Parathyroid adenoma (tissue), 2 donors: Measurements from ENCODE around the gene RIC8A.
"Not testable (repeated sequence)": the region's sequence is repeated elsewhere in the genome, so short reads cannot be mapped to it uniquely, and the experiment has no call there.

Source experiments
- H2AFZ ChIP-seq: fragments of 300-600 bp; sonication (generic); one replicate; pipeline ENCODE4 v1.7.0; 2017; ENCODE audit warnings: antibody characterized with exemption, mild to moderate bottlenecking
- H3K27ac ChIP-seq: fragments of 300-600 bp; sonication (generic); one replicate; pipeline ENCODE4 v1.7.0; 2017
- H3K27me3 ChIP-seq: fragments of 300-600 bp; sonication (generic); one replicate; pipeline ENCODE4 v1.7.0; 2017; ENCODE audit warnings: low read length; ENCODE audit not compliant: control insufficient read depth, insufficient read depth
- H3K36me3 ChIP-seq: fragments of 300-600 bp; sonication (generic); one replicate; pipeline ENCODE4 v1.7.0; 2017; ENCODE audit warnings: low read length; ENCODE audit not compliant: control insufficient read depth, insufficient read depth
- H3K4me1 ChIP-seq: fragments of 300-600 bp; sonication (generic); one replicate; pipeline ENCODE4 v1.7.0; 2017; ENCODE audit warnings: control low read depth
- H3K4me2 ChIP-seq: fragments of 300-600 bp; sonication (generic); one replicate; pipeline ENCODE4 v1.7.0; 2017; ENCODE audit warnings: low read length
- H3K4me3 ChIP-seq: fragments of 300-600 bp; sonication (generic); one replicate; pipeline ENCODE4 v1.7.0; 2017; ENCODE audit warnings: low read depth, low read length
- H3K79me2 ChIP-seq: fragments of 300-600 bp; sonication (generic); one replicate; pipeline ENCODE4 v1.7.0; 2017; ENCODE audit warnings: control low read depth
- H3K9ac ChIP-seq: fragments of 300-600 bp; sonication (generic); one replicate; pipeline ENCODE4 v1.7.0; 2017; ENCODE audit warnings: mild to moderate bottlenecking
- H3K9me3 ChIP-seq: fragments of 300-600 bp; sonication (generic); one replicate; pipeline ENCODE4 v1.7.0; 2017; ENCODE audit warnings: low read length; ENCODE audit not compliant: control insufficient read depth
- CTCF ChIP-seq: fragments of 300-600 bp; sonication (generic); IDR thresholded peaks from one replicate; pipeline ENCODE4 v1.7.0; 2017; ENCODE audit warnings: antibody characterized with exemption, mild to moderate bottlenecking
- donor health status: primary hyperparathyroidism.

RIC8A gene

GRCh38 chr11:207208-207862 lies at the start of gene RIC8A, which contains the start of gene BET1L:
Gene RIC8A, plus strand, starts transcription at chr11:207708. Its CDS starts 1,147 bp downstream, at chr11:208855.
Gene BET1L, minus strand, starts transcription at chr11:207399. Its CDS starts 78 bp downstream, at chr11:207321.
- H3K4me2 ChIP-seq, result peak within 1 kb of the TSS; percentile 77
- H3K27me3 ChIP-seq, result no peaks in the 10 kb centered on the region
- peaks cover 8% of the 10 kb centered on the region for H3K4me1 ChIP-seq
- H3K9ac ChIP-seq, result peak within 1 kb of the TSS; percentile 68
- peaks cover 7% of the 10 kb centered on the region for H3K79me2 ChIP-seq
- H3K36me3 ChIP-seq, result no peaks in the 10 kb centered on the region
- peak within 1 kb of the TSS; percentile 93 for H3K27ac ChIP-seq
- H2AFZ ChIP-seq, result peak within 1 kb of the TSS; percentile 75
- TF ChIP-seq CTCF, result no peak
- peak within 1 kb of the TSS; percentile 95 for H3K4me3 ChIP-seq
- no peaks in the 10 kb centered on the region for H3K9me3 ChIP-seq

- not testable (repeated sequence) for H3K4me2 ChIP-seq, H3K9ac ChIP-seq, H3K9me3 ChIP-seq, H3K79me2 ChIP-seq, H2AFZ ChIP-seq, H3K27me3 ChIP-seq, H3K4me3 ChIP-seq, H3K27ac ChIP-seq, H3K4me1 ChIP-seq, H3K36me3 ChIP-seq
These were observed 27.3 kb upstream of the RIC8A start for GRCh38 chr11:180242-180641.

GRCh38 chr11:189200-189783 lies 18.2 kb upstream of the RIC8A start:
- H3K9me3 ChIP-seq, H3K4me3 ChIP-seq, H3K4me1 ChIP-seq, H3K4me2 ChIP-seq, H2AFZ ChIP-seq, H3K36me3 ChIP-seq, H3K79me2 ChIP-seq, H3K9ac ChIP-seq, H3K27me3 ChIP-seq, H3K27ac ChIP-seq: not testable (repeated sequence)

GRCh38 chr11:189843-190311 lies 17.6 kb upstream of the RIC8A start:
- not testable (repeated sequence) for H3K27ac ChIP-seq, H3K79me2 ChIP-seq, H2AFZ ChIP-seq, H3K4me1 ChIP-seq, H3K4me2 ChIP-seq, H3K4me3 ChIP-seq, H3K9me3 ChIP-seq, H3K27me3 ChIP-seq, H3K36me3 ChIP-seq, H3K9ac ChIP-seq

GRCh38 chr11:190546-190945 lies 17.0 kb upstream of the RIC8A start:
- H2AFZ ChIP-seq, H3K9me3 ChIP-seq, H3K4me3 ChIP-seq, H3K4me2 ChIP-seq, H3K36me3 ChIP-seq, H3K27ac ChIP-seq, H3K27me3 ChIP-seq, H3K9ac ChIP-seq, H3K79me2 ChIP-seq, H3K4me1 ChIP-seq: not testable (repeated sequence)

GRCh38 chr11:191490-192478 lies 15.7 kb upstream of the RIC8A start:
- not testable (repeated sequence) for H3K36me3 ChIP-seq, H3K4me3 ChIP-seq, H3K4me2 ChIP-seq, H2AFZ ChIP-seq, H3K79me2 ChIP-seq, H3K9me3 ChIP-seq, H3K9ac ChIP-seq, H3K4me1 ChIP-seq, H3K27ac ChIP-seq, H3K27me3 ChIP-seq
- peak; percentile 39 for TF ChIP-seq CTCF

- H3K79me2 ChIP-seq, H3K4me1 ChIP-seq, H3K36me3 ChIP-seq, H3K9ac ChIP-seq, H3K4me2 ChIP-seq, H3K9me3 ChIP-seq, H3K27ac ChIP-seq, H3K27me3 ChIP-seq, H3K4me3 ChIP-seq, H2AFZ ChIP-seq: not testable (repeated sequence)
These were observed 14.8 kb upstream of the RIC8A start, which contains the start of gene SCGB1C1 for GRCh38 chr11:192674-193128. Gene SCGB1C1, plus strand, starts transcription at chr11:193078. Its CDS starts 22 bp downstream, at chr11:193100.

GRCh38 chr11:193481-193880 lies 14.0 kb upstream of the RIC8A start:
- not testable (repeated sequence) for H3K4me2 ChIP-seq, H3K4me1 ChIP-seq, H3K27me3 ChIP-seq, H3K79me2 ChIP-seq, H3K27ac ChIP-seq, H3K9me3 ChIP-seq, H3K36me3 ChIP-seq, H3K9ac ChIP-seq, H2AFZ ChIP-seq, H3K4me3 ChIP-seq
